Transverse colon (tissue), 4 donors: Measurements from ENCODE around the gene CDKAL1.

ENCODE experiments used
- CTCF ChIP-seq, 5 experiments: fragments of 200-600 bp in 3 of 5; fragments of 450-650 bp in 2 of 5; sonication (generic) in 3 of 5; IDR thresholded peaks; 1 replicate in 2 of 5; 2 replicates in 3 of 5; pipeline ENCODE4 v1.5.1; 2016 to 2017; ENCODE audit warnings: antibody characterized with exemption in 5 of 5, inconsistent platforms in 3 of 5, mild to moderate bottlenecking in 2 of 5, moderate library complexity in 1 of 5
- EP300 ChIP-seq: sonication (generic); formaldehyde crosslinking; IDR thresholded peaks from one replicate; pipeline ENCODE4 v1.6.1; 2017; ENCODE audit warnings: antibody characterized with exemption, low read depth
- POLR2A ChIP-seq: fragments of 450-650 bp; IDR thresholded peaks from one replicate; pipeline ENCODE4 v1.6.1; 2016; ENCODE audit warnings: antibody characterized with exemption, mild to moderate bottlenecking, moderate library complexity
- POLR2AphosphoS5 ChIP-seq, 3 donors: sonication (generic); formaldehyde crosslinking; IDR thresholded peaks; one replicate each; pipeline ENCODE4 v1.6.1; 2016; ENCODE audit warnings: antibody characterized with exemption in 3 of 3

- no peak for TF ChIP-seq CTCF (IDR thresholded peaks at IDR 0.05)
- no peak for TF ChIP-seq POLR2A
- TF ChIP-seq EP300 = no peak
- no peak for TF ChIP-seq POLR2AphosphoS5 (IDR thresholded peaks at IDR 0.05)
Observed at GRCh38 chr6:20572288-20572687, 38.0 kb downstream of the CDKAL1 start.
